Measurements from ENCODE around the gene OTOGL. TPM values are rescaled to one million over a fixed set of nuclear protein-coding genes. Genes with fewer than 3 reads are reported as not detected.
"Not testable (repeated sequence)": the region's sequence is repeated elsewhere in the genome, so short reads cannot be mapped to it uniquely, and the experiment has no call there.

OTOGL gene
- polyA plus RNA-seq, 2 of the 4 experiments (the other 2 are of a cell fraction), result 0.04 TPM; not detected in 1

DNA sequence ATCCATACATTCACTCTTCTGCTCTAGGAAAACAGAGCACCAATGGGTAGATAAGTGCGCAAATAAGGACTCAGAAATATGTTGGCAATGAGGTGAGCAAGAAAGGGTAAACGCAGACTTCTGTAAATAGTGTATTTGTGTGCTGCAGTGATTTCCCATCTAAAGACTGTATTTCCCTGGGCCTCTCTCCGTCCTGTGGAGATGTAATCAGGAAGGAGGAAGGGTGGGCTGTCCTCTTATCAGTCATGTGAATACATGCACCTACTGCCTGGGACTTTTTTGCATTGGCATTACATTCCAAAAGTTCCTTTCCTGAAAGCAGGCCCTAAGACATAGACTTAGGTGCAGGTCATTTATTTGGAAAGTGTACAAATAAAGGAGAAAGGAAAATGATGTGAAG lies 114.5 kb downstream of the OTOGL start:
- no peak for TF ChIP-seq CHD4 (IDR thresholded peaks at IDR 0.05; ENCODE audit: borderline replicate concordance)
- TF ChIP-seq CBX8 (IDR thresholded peaks at IDR 0.05), result no peak
- TF ChIP-seq, protein P1, sequence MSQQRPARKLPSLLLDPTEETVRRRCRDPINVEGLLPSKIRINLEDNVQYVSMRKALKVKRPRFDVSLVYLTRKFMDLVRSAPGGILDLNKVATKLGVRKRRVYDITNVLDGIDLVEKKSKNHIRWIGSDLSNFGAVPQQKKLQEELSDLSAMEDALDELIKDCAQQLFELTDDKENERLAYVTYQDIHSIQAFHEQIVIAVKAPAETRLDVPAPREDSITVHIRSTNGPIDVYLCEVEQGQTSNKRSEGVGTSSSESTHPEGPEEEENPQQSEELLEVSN (IDR thresholded peaks at IDR 0.05; ENCODE audit: borderline replicate concordance, low read depth), result no peak
- TF ChIP-seq, protein P2, sequence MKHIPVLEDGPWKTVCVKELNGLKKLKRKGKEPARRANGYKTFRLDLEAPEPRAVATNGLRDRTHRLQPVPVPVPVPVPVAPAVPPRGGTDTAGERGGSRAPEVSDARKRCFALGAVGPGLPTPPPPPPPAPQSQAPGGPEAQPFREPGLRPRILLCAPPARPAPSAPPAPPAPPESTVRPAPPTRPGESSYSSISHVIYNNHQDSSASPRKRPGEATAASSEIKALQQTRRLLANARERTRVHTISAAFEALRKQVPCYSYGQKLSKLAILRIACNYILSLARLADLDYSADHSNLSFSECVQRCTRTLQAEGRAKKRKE (CRISPR knock-in tag; IDR thresholded peaks at IDR 0.05; ENCODE audit: low read depth), result no peak
- 60% methylated on average over 3 of the region's 3 CpGs for WGBS (ENCODE audit: missing lambda C conversion rate)
- CTCF ChIA-PET, result no interaction called here
- Histone ChIP-seq H3K27ac (no peak overlapping the region), H3K9me3 (no peaks in the 10 kb centered on the region), H3K4me2 (no peak overlapping the region), H3K4me1 (peaks cover under 1% of the 10 kb centered on the region; the same call in 1 of the 3 replicates), H3K4me3 (no peak overlapping the region)
- ATAC-seq (no peak), FAIRE-seq (no peak), DNase-seq (ENCODE audit: low read depth in 1 of 2, low spot score in 1 of 2) (no peak)
- POLR2A ChIA-PET, result interaction anchor here (0.5 kb wide), 1 partner anchor 465 kb away, joined by 3 read pairs; no protein-coding TSS in a partner anchor

DNA sequence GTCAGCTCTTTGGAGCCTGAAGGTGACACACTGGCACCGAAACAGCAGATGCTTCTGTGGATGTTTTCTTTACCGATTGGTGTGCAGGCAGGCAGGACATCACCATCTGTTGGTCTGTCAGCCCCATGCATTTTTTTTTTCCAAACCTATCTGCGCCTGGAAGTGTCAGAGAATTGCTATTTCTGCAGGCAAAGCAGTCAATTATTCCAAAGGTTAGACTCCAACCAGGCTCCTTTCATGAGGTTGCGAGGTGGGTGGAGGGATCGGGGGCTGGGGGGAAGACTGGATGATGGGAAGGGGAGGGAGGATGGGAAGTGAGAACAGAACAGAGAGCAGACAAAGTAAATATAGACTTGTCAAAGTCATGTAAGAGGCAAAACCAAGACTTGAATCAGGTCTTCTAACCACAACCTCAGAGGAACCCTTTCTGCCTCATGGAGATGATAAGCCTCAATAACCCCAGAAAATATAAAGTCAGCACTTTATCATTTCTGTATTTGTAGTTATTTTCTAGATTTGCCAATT lies 117.7 kb downstream of the OTOGL start:
- FAIRE-seq (no peak), DNase-seq (ENCODE audit: low read depth in 1 of 2, low spot score in 1 of 2) (no peak), ATAC-seq (no peak)
- Histone ChIP-seq H3K4me3 (no peak overlapping the region), H3K4me1 (peaks cover 4% of the 10 kb centered on the region; the same call in 1 of the 3 replicates), H3K27ac (no peak overlapping the region), H3K9me3 (no peaks in the 10 kb centered on the region), H3K4me2 (no peak overlapping the region)
- ChIA-PET CTCF (interaction anchor here (0.7 kb wide), 1 partner anchor 358 kb away, joined by 3 read pairs; no protein-coding TSS in a partner anchor), POLR2A (no interaction called here)
- WGBS (ENCODE audit: missing lambda C conversion rate), result 81% methylated on average over 5 of the region's 5 CpGs
- no peak for TF ChIP-seq MAZ (IDR thresholded peaks at IDR 0.05; ENCODE audit: borderline replicate concordance, low read depth, low read length)
- peak; percentile 68 for TF ChIP-seq MAFK (IDR thresholded peaks at IDR 0.05; ENCODE audit: partially characterized antibody)

DNA sequence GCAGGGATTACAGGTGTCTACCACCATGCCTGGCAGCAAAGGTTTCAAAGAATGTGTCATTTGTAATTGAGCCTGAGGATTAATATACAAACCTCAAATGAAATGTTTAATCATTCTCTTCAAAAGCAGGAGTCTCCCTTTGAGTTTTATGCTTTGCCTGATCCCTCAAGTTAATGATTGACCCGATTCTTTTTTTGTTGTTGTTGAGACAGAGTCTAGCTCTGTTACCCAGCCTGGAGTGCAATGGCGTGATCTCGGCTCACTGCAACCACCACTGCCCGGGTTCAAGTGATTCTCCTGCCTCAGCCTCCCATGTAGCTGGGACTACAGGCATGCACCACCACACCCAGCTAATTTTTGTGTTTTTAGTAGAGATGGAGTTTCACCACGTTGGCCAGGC lies 119.6 kb downstream of the OTOGL start:
- H3K4me3 ChIP-seq; ATAC-seq; FAIRE-seq; H3K27ac ChIP-seq; H3K9me3 ChIP-seq; POLR2A ChIA-PET; DNase-seq (ENCODE audit: low read depth in 1 of 2, low spot score in 1 of 2); H3K4me1 ChIP-seq: not testable (repeated sequence)
- 0 out of 3 replicates have a peak overlapping the region, but pooled peaks have one; percentile 31 for H3K4me2 ChIP-seq
- WGBS (ENCODE audit: missing lambda C conversion rate), result 20% methylated on average over 5 of the region's 5 CpGs
- CTCF ChIA-PET, result interaction anchor here (0.7 to 1.0 kb wide), 2 partner anchors 24 to 288 kb away, joined by 3 to 4 read pairs; no protein-coding TSS in a partner anchor

DNA sequence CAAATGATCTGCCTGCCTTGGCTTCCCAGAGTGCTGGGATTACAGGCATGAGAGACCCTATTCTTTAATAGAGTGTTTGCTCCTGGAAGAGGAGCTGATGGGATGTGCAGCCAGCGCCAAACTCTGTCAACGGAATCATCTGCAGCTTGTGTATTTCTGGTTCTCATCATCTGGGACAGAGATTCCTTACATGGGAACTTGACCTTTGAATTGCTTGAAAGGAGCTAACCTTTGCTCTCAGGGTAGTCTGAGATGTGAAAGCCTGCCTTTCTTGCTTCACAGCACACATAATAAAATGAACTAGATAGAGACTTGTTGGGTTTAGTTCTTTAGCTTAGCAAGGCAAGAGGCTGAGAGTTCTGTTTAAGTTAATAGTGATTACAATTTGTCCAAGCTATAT lies 120.0 kb downstream of the OTOGL start:
- CTCF ChIA-PET, result interaction anchor here (0.6 to 0.7 kb wide), 2 partner anchors 24 to 50 kb away, joined by 3 to 4 read pairs; no protein-coding TSS in a partner anchor
- Histone ChIP-seq H3K4me2 (0 out of 3 replicates have a peak overlapping the region, but pooled peaks have one; percentile 31), H3K27ac (no peak overlapping the region), H3K4me1 (peaks cover 4% of the 10 kb centered on the region; the same call in 1 of the 3 replicates), H3K9me3 (no peaks in the 10 kb centered on the region), H3K4me3 (no peak overlapping the region)
- no peak for DNase-seq (ENCODE audit: low read depth in 1 of 2, low spot score in 1 of 2)
- POLR2A ChIA-PET, result no interaction called here
- 79% methylated on average over 2 of the region's 2 CpGs for WGBS (ENCODE audit: missing lambda C conversion rate)
- TF ChIP-seq MYC (IDR thresholded peaks at IDR 0.05; ENCODE audit: borderline replicate concordance, low read length), result no peak
- no peak for TF ChIP-seq TP53 (CRISPR knock-in tag; IDR thresholded peaks at IDR 0.05)
- TF ChIP-seq, protein P3, sequence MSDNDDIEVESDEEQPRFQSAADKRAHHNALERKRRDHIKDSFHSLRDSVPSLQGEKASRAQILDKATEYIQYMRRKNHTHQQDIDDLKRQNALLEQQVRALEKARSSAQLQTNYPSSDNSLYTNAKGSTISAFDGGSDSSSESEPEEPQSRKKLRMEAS (IDR thresholded peaks at IDR 0.05), result no peak
- TF ChIP-seq, protein P4, sequence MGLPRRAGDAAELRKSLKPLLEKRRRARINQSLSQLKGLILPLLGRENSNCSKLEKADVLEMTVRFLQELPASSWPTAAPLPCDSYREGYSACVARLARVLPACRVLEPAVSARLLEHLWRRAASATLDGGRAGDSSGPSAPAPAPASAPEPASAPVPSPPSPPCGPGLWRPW (IDR thresholded peaks at IDR 0.05), result no peak
- TF ChIP-seq RAD21 (conservative IDR thresholded peaks at IDR 0.05 in 1 of 2, IDR thresholded peaks at IDR 0.05 in 1 of 2), result no peak
- TF ChIP-seq KDM5A (IDR thresholded peaks at IDR 0.05), result no peak
- no peak for TF ChIP-seq ZFP36 (IDR thresholded peaks at IDR 0.05; ENCODE audit: borderline replicate concordance, partially characterized antibody)
- no peak for TF ChIP-seq FOSL2 (IDR thresholded peaks at IDR 0.05)
- TF ChIP-seq FOSL2 (CRISPR knock-in tag; IDR thresholded peaks at IDR 0.05), result no peak
- no peak for ATAC-seq
- FAIRE-seq, result no peak
